NB4 (cell line): ENCODE results near the gene SMARCA4.
"Not testable (repeated sequence)": the region's sequence is repeated elsewhere in the genome, so short reads cannot be mapped to it uniquely, and the experiment has no call there.

Experiments
- DNase-seq: peaks from one replicate; pipeline ENCODE4 v3.0.0; 2010; ENCODE audit warnings: low read depth
- H3K4me3 ChIP-seq: one replicate; pipeline ENCODE4 v1.5.1; 2011; ENCODE audit warnings: mild to moderate bottlenecking, low read depth, low read length, moderate library complexity
- MYC ChIP-seq: IDR thresholded peaks from 2 replicates; pipeline ENCODE4 v1.6.1; 2011; ENCODE audit warnings: low read depth, low read length
- POLR2A ChIP-seq: IDR thresholded peaks from 2 replicates; pipeline ENCODE4 v1.6.1; 2011; ENCODE audit warnings: mild to moderate bottlenecking; ENCODE audit not compliant: insufficient read length; ENCODE audit errors: extremely low read depth
- TF ChIP-seq, protein P1 (sequence below): IDR thresholded peaks from 2 replicates; pipeline ENCODE4 v1.6.1; 2011; ENCODE audit warnings: low read depth, low read length
- TF ChIP-seq, protein P2 (sequence below): IDR thresholded peaks from one replicate; pipeline ENCODE4 v1.5.1; 2012; ENCODE audit warnings: low read depth, low read length

The SMARCA4 gene

DNA sequence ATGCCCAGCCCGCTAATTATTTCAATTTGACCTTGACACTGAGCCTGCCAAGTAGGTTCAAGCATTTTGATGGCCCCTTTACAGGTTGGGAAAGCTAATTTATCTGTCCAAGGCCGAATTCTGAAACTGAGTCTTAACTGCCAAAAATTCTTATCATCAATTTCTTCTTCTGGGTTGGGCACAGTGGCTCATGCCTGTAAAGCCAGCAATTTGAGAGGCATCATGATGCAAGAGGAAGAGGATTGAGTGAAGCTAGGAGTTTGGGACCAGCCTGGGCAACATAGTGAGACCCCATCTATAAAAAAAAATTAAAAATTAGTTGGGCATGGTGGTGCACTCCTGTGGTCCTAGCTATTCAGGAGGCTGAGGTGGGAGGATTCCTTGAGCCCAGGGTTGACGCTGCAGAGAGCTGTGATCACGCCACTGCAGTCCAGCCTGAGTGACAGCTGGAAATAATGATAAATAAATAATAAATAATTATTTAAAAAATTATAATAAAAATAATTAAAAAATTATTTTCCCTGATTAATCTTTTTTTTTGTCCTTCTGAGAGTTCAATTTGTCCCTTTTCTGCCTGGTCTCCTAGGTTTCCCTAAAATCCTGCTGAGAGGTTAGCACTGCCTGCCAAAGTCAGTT is 127.2 kb downstream of the SMARCA4 start:
- no peak for DNase-seq
- no peak overlapping the region for H3K4me3 ChIP-seq
- TF ChIP-seq, protein P1, sequence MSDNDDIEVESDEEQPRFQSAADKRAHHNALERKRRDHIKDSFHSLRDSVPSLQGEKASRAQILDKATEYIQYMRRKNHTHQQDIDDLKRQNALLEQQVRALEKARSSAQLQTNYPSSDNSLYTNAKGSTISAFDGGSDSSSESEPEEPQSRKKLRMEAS = no peak
- TF ChIP-seq, protein P2, sequence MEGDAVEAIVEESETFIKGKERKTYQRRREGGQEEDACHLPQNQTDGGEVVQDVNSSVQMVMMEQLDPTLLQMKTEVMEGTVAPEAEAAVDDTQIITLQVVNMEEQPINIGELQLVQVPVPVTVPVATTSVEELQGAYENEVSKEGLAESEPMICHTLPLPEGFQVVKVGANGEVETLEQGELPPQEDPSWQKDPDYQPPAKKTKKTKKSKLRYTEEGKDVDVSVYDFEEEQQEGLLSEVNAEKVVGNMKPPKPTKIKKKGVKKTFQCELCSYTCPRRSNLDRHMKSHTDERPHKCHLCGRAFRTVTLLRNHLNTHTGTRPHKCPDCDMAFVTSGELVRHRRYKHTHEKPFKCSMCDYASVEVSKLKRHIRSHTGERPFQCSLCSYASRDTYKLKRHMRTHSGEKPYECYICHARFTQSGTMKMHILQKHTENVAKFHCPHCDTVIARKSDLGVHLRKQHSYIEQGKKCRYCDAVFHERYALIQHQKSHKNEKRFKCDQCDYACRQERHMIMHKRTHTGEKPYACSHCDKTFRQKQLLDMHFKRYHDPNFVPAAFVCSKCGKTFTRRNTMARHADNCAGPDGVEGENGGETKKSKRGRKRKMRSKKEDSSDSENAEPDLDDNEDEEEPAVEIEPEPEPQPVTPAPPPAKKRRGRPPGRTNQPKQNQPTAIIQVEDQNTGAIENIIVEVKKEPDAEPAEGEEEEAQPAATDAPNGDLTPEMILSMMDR = no peak
- TF ChIP-seq MYC (no peak), POLR2A (no peak)

DNA sequence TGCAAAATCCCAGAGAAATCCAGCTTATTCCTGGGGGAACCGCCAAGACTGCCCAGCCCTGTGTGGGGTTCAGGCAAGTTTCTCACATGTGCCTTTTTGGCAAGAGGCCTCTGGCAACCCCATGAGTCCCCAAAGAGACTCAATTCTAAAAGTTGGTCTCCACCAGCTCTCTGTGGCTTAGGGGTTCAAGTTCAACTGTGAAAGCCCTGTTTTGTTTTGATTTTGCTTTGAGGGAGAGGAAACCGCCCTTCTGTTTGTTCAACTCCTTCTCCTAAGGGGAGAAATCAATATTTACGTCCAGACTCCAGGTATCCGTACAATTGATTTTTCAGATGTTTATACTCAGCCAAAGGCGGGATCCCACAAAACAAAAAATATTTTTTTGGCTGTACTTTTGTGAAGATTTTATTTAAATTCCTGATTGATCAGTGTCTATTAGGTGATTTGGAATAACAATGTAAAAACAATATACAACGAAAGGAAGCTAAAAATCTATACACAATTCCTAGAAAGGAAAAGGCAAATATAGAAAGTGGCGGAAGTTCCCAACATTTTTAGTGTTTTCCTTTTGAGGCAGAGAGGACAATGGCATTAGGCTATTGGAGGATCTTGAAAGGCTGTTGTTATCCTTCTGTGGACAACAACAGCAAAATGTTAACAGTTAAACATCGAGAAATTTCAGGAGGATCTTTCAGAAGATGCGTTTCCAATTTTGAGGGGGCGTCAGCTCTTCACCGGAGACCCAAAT is 127.8 kb downstream of the SMARCA4 start:
- peak overlapping the region; percentile 83 for H3K4me3 ChIP-seq
- TF ChIP-seq, protein P2 = no peak
- TF ChIP-seq, protein P1 = no peak
- TF ChIP-seq MYC (no peak), POLR2A (no peak)
- no peak for DNase-seq

DNA sequence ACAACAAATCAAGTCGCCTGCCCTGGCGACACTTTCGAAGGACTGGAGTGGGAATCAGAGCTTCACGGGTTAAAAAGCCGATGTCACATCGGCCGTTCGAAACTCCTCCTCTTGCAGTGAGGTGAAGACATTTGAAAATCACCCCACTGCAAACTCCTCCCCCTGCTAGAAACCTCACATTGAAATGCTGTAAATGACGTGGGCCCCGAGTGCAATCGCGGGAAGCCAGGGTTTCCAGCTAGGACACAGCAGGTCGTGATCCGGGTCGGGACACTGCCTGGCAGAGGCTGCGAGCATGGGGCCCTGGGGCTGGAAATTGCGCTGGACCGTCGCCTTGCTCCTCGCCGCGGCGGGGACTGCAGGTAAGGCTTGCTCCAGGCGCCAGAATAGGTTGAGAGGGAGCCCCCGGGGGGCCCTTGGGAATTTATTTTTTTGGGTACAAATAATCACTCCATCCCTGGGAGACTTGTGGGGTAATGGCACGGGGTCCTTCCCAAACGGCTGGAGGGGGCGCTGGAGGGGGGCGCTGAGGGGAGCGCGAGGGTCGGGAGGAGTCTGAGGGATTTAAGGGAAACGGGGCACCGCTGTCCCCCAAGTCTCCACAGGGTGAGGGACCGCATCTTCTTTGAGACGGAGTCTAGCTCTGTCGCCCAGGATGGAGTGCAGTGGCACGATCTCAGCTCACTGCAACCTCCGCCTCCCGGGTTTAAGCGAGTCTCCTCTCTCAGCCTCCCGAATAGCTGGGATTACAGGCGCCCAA is 128.6 kb downstream of the SMARCA4 start, which contains the start of gene LDLR:
TSS of gene LDLR (plus strand) at position 210 of the 760 bp plus-strand sequence. CDS start at position 296, 86 bp downstream.
- TF ChIP-seq MYC (no peak), POLR2A (peak; percentile 91)
- TF ChIP-seq, protein P1 = peak; percentile 65
- DNase-seq = peak; percentile 94
- H3K4me3 ChIP-seq = peak within 1 kb of the TSS; percentile 83

DNA sequence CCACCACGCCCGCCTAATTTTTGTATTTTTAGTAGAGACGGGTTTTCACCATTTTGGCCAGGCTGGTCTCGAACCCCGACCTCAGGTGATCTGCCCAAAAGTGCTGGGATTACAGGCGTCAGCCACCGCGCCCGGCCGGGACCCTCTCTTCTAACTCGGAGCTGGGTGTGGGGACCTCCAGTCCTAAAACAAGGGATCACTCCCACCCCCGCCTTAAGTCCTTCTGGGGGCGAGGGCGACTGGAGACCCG is 129.1 kb downstream of the SMARCA4 start:
- peak overlapping the region; percentile 83 for H3K4me3 ChIP-seq
- not testable (repeated sequence) for DNase-seq

DNA sequence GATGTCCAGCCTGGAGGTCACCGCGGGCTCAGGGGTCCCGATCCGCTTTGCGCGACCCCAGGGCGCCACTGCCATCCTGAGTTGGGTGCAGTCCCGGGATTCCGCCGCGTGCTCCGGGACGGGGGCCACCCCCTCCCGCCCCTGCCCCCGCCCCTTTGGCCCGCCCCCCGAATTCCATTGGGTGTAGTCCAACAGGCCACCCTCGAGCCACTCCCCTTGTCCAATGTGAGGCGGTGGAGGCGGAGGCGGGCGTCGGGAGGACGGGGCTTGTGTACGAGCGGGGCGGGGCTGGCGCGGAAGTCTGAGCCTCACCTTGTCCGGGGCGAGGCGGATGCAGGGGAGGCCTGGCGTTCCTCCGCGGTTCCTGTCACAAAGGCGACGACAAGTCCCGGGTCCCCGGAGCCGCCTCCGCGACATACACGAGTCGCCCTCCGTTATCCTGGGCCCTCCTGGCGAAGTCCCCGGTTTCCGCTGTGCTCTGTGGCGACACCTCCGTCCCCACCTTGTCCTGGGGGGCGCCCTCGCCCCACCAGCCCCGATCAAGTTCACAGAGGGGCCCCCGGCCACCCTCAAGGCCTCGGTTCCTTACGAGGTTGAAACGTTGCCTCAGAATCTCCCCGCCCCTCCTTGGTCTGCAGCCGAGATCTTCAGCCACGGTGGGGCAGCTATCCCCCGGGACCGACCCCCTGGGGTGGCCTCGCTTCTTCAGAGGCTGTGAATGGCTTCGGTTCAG is 129.6 kb downstream of the SMARCA4 start:
- TF ChIP-seq MYC = peak; percentile 67; the same call in 1 of the 2 replicates
- peak; percentile 86 for TF ChIP-seq POLR2A
- TF ChIP-seq, protein P2 = no peak
- TF ChIP-seq, protein P1 = peak; percentile 62
- peak; percentile 99 for DNase-seq
- H3K4me3 ChIP-seq = peak overlapping the region; percentile 95

DNA sequence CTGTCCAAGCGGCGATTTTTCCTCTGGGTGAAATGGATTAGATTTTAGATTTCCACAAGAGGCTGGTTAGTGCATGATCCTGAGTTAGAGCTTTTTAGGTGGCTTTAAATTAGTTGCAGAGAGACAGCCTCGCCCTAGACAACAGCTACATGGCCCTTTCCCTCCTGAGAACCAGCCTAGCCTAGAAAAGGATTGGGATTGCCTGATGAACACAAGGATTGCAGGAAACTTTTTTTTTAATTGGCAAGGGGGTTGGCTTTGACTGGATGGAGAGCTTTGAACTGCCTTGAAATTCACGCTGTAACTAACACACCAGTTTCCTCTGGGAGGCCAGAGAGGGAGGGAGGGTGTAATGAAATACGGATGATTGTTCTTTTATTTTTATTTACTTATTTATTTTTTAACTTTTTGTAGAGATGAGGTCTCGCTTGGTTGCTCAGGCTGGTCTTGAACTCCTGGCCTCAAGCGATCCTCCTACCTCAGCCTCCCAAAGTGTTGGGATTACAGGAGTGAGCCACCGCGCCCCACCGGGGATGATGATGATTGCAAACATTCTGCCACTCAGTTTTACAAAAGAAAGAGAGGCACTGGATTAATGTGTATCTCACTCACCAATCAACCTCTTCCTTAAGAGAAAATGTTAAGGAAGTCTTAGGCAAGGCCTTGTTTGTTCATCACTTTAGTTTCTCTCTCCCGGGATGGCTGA is 130.3 kb downstream of the SMARCA4 start:
- H3K4me3 ChIP-seq = peak overlapping the region; percentile 95
- DNase-seq = no peak
- TF ChIP-seq, protein P2 = no peak
- no peak for TF ChIP-seq MYC
- no peak for TF ChIP-seq POLR2A
- TF ChIP-seq, protein P1 = no peak
